GM13977 (cell line): ENCODE measurements around the gene ASB6.

Experiments used
- DNase-seq: peaks from one replicate; pipeline ENCODE4 v3.0.0; 2012; ENCODE audit warnings: low spot score
- CTCF ChIP-seq: IDR thresholded peaks from 2 replicates; pipeline ENCODE4 v1.5.1; 2012; ENCODE audit warnings: mild to moderate bottlenecking, control low read depth; ENCODE audit not compliant: insufficient read depth; ENCODE audit errors: extremely low read depth, missing control alignments
- in situ Hi-C: fragments of 300-500 bp; cut with MboI; formaldehyde crosslinking; loops from one replicate; pipeline ENCODE4 v1.12.0; 2022; ENCODE audit warnings: low sequenced_read_pairs, low pct_unique_long_range_greater_than_20kb, mixed read lengths, inconsistent platforms; ENCODE audit not compliant: unreplicated experiment

ASB6 gene

GRCh38 chr9:129614932-129615331, 27.0 kb downstream of the ASB6 start:
- TF ChIP-seq CTCF = no peak
- no peak for DNase-seq
- in situ Hi-C loops = loop anchor here (10.0 kb wide), 1 partner anchor 480 kb away; no protein-coding TSS in a partner anchor

- DNase-seq = no peak
- in situ Hi-C loops = loop anchor here (10.0 kb wide), 1 partner anchor 479 kb away; no protein-coding TSS in a partner anchor
- no peak for TF ChIP-seq CTCF
Observed at GRCh38 chr9:129613520-129614175, 28.3 kb downstream of the ASB6 start.

- no peak for TF ChIP-seq CTCF
- no peak for DNase-seq
- in situ Hi-C loops = loop anchor here (10.0 kb wide), 1 partner anchor 478 kb away; no protein-coding TSS in a partner anchor
Observed at GRCh38 chr9:129612815-129613519, 29.0 kb downstream of the ASB6 start.

GRCh38 chr9:129612123-129612522, 29.8 kb downstream of the ASB6 start:
- no peak for DNase-seq
- in situ Hi-C loops = loop anchor here (10.0 kb wide), 1 partner anchor 477 kb away; no protein-coding TSS in a partner anchor
- TF ChIP-seq CTCF = no peak

GRCh38 chr9:129611307-129611800, 30.6 kb downstream of the ASB6 start:
- no peak for DNase-seq
- in situ Hi-C loops = loop anchor here (10.0 kb wide), 1 partner anchor 477 kb away; no protein-coding TSS in a partner anchor
- no peak for TF ChIP-seq CTCF

- in situ Hi-C loops = loop anchor here (10.0 kb wide), 1 partner anchor 476 kb away; no protein-coding TSS in a partner anchor
- TF ChIP-seq CTCF = peak; percentile 98
- DNase-seq = peak; percentile 89
Observed at GRCh38 chr9:129610473-129611306, 31.3 kb downstream of the ASB6 start.
